Measurements from ENCODE around the gene DNAJC7. TPM values are rescaled to one million over a fixed set of nuclear protein-coding genes. Genes with fewer than 3 reads are reported as not detected.
"Not testable (repeated sequence)": the region's sequence is repeated elsewhere in the genome, so short reads cannot be mapped to it uniquely, and the experiment has no call there.

DNAJC7 gene
- total and polyA plus RNA-seq, 2 donors from 2014 or later: 88.1 to 141 TPM

GRCh38 chr17:41935641-41936040 lies 81.6 kb downstream of the DNAJC7 start:
- no peak for DNase-seq
- H3K27ac ChIP-seq (ENCODE audit: low read depth in 2 of 2, low read length in 2 of 2): no peak overlapping the region
- H3K36me3 ChIP-seq (ENCODE audit: control insufficient read depth in 2 of 3, insufficient read depth in 3 of 3, low read length in 3 of 3): peaks cover 0 to 17% (median 0%) of the 10 kb centered on the region in 3 donors
- H3K4me3 ChIP-seq (ENCODE audit: low read length in 3 of 3): no peak overlapping the region
- H3K9me3 ChIP-seq (ENCODE audit: control insufficient read depth in 2 of 3, insufficient read depth in 1 of 3, low read length in 3 of 3): no peaks in the 10 kb centered on the region
- no peak overlapping the region for H3K9ac ChIP-seq (ENCODE audit: low read length in 3 of 3)
- peaks cover 0 to 10% (median 6%) of the 10 kb centered on the region in 3 donors for H3K4me1 ChIP-seq (ENCODE audit: control insufficient read depth in 2 of 3, insufficient read depth in 2 of 3, low read depth in 1 of 3, low read length in 3 of 3)
- no peak for FAIRE-seq
- H3K27me3 ChIP-seq (ENCODE audit: control insufficient read depth, insufficient read depth, low read length): no peaks in the 10 kb centered on the region
- TF ChIP-seq CTCF (IDR thresholded peaks at IDR 0.05; ENCODE audit: borderline replicate concordance, extremely low read depth, insufficient read depth): no peak
- intact Hi-C loops (cut with DNase I): no loop called here

GRCh38 chr17:41932816-41933389 lies 84.3 kb downstream of the DNAJC7 start:
- intact Hi-C loops (cut with DNase I): no loop called here
- no peak for DNase-seq
- no peak overlapping the region for H3K27ac ChIP-seq (ENCODE audit: low read depth in 2 of 2, low read length in 2 of 2)
- no peak for TF ChIP-seq CTCF (IDR thresholded peaks at IDR 0.05; ENCODE audit: borderline replicate concordance, extremely low read depth, insufficient read depth)
- H3K27me3 ChIP-seq (ENCODE audit: control insufficient read depth, insufficient read depth, low read length): no peaks in the 10 kb centered on the region
- peaks cover 0 to 6% (median 5%) of the 10 kb centered on the region in 3 donors for H3K4me1 ChIP-seq (ENCODE audit: control insufficient read depth in 2 of 3, insufficient read depth in 2 of 3, low read depth in 1 of 3, low read length in 3 of 3)
- no peak for FAIRE-seq
- no peak overlapping the region for H3K9ac ChIP-seq (ENCODE audit: low read length in 3 of 3)
- H3K9me3 ChIP-seq (ENCODE audit: control insufficient read depth in 2 of 3, insufficient read depth in 1 of 3, low read length in 3 of 3): no peaks in the 10 kb centered on the region
- H3K4me3 ChIP-seq (ENCODE audit: low read length in 3 of 3): no peak overlapping the region
- H3K36me3 ChIP-seq (ENCODE audit: control insufficient read depth in 2 of 3, insufficient read depth in 3 of 3, low read length in 3 of 3): peaks cover 0 to 17% (median 0%) of the 10 kb centered on the region in 3 donors

- intact Hi-C loops (cut with DNase I); H3K27ac ChIP-seq (ENCODE audit: low read depth in 2 of 2, low read length in 2 of 2); FAIRE-seq; H3K9ac ChIP-seq (ENCODE audit: low read length in 3 of 3); H3K4me1 ChIP-seq (ENCODE audit: control insufficient read depth in 2 of 3, insufficient read depth in 2 of 3, low read depth in 1 of 3, low read length in 3 of 3); H3K27me3 ChIP-seq (ENCODE audit: control insufficient read depth, insufficient read depth, low read length); H3K4me3 ChIP-seq (ENCODE audit: low read length in 3 of 3); H3K9me3 ChIP-seq (ENCODE audit: control insufficient read depth in 2 of 3, insufficient read depth in 1 of 3, low read length in 3 of 3); DNase-seq: not testable (repeated sequence)
- H3K36me3 ChIP-seq (ENCODE audit: control insufficient read depth in 2 of 3, insufficient read depth in 3 of 3, low read length in 3 of 3): peaks cover 0 to 12% (median 0%) of the 10 kb centered on the region in 3 donors
Measured at GRCh38 chr17:41931715-41932114, 85.5 kb downstream of the DNAJC7 start.

GRCh38 chr17:41930833-41931156 lies 86.4 kb downstream of the DNAJC7 start:
- FAIRE-seq: not testable (repeated sequence)

More at GRCh38 chr17:41930833-41931156, 86.4 kb downstream of the DNAJC7 start:
- H3K27ac ChIP-seq (ENCODE audit: low read depth in 2 of 2, low read length in 2 of 2): peak overlapping the region in 1 of 2 donors; percentile 57
- H3K9ac ChIP-seq (ENCODE audit: low read length in 3 of 3): peak overlapping the region; percentile 41 to 97 (median 72)
- H3K4me3 ChIP-seq (ENCODE audit: low read length in 3 of 3): peak overlapping the region; percentile 87 to 98 (median 98)
- DNase-seq; H3K9me3 ChIP-seq (ENCODE audit: control insufficient read depth in 2 of 3, insufficient read depth in 1 of 3, low read length in 3 of 3); intact Hi-C loops (cut with DNase I); H3K4me1 ChIP-seq (ENCODE audit: control insufficient read depth in 2 of 3, insufficient read depth in 2 of 3, low read depth in 1 of 3, low read length in 3 of 3); H3K27me3 ChIP-seq (ENCODE audit: control insufficient read depth, insufficient read depth, low read length); H3K36me3 ChIP-seq (ENCODE audit: control insufficient read depth in 2 of 3, insufficient read depth in 3 of 3, low read length in 3 of 3): not testable (repeated sequence)
